CD1c-positive myeloid dendritic cell (primary cell): ENCODE measurements around the gene LHFPL2.

ENCODE experiments used
- DNase-seq: peaks from one replicate; pipeline ENCODE4 v3.0.0-alpha.2; 2016; ENCODE audit errors: extremely low spot score

LHFPL2 gene

DNA sequence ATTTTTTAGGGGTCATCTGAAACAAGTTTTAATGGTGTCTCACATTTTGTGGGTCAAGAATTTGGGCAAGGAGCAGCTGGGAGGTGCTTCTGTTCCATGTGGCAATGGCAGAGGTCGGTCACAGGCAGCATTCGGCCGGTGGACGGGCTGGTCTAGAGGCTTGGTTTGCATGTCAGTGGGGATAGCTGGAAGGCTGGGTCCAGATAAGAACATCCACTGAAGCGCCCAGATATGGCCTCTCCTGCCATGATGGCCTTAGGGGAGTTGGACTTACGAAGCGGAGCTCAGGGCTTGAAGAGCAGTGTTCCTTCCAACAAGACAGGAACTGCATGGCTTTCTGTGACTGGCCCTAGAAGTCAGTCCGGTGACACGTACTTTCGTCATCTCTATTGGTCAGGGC, 30.3 kb downstream of the LHFPL2 start:
- no peak for DNase-seq

- no peak for DNase-seq
Measured at GRCh38 chr5:78615697-78616096, 32.9 kb downstream of the LHFPL2 start.

DNA sequence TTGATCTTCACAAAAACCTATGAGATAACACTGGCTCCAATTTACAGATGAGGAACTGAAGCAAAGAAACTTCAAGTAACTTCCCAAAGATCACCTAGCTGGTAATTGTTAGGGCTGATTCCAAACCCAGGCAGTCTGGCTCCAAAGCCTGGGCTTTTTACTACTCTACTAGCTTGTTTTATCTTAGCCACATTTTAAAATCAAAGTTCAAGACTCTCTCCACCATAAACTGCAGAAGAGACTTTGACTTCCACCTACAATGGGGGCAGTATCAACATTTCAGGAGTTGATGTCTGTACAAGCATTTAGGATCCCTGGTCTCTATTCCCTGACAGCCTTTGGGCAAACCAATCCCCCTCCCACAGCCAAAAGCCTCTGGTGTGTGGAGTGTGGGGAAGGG, 33.8 kb downstream of the LHFPL2 start:
- no peak for DNase-seq

DNA sequence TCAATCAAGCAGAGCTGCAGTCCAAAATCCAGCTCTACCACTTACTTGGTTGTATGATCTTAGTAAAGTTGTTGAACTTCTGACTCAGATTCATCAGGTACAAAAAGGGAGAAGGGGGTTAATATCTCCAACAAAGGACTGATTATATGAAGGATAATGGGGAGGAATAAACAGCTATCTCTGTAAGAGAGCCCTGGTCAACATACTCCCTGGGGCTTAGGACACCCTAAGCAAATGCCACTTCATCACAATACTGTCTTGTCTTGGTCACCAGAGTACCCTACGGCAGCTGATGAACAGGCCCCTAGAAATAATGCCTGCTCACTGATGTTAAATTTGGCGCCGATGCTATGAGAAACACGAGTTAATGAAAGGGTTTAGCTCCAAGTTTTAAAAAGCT, 34.8 kb downstream of the LHFPL2 start:
- DNase-seq = no peak

GRCh38 chr5:78613151-78613533, 35.4 kb downstream of the LHFPL2 start:
- no peak for DNase-seq

- no peak for DNase-seq
Measured at GRCh38 chr5:78612227-78613150, 36.1 kb downstream of the LHFPL2 start.

DNA sequence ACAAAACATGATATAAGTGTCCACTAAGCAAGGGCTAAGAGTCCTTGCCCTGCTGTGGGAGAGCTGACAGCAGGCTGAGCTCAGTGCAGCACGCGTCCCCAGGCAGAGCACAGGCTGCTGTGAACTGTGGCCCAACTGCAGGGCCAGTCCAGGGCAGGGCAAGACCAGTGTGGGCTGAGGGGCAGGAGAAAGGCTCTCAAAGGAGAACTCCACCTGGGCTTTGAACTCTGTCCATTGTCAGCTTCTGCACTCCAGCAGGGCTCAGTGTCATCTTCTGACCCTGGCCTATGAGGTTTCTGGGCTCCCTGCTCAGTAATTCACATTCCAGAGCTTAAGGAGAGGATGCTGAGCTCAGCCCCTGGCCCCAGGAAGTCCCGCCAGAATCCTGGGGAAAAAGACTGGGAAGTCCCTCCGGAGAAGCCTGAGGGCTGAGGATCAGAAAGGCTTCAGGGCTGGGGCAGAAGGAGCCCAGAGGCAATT, 37.4 kb downstream of the LHFPL2 start:
- DNase-seq = no peak

GRCh38 chr5:78610636-78611035, 37.9 kb downstream of the LHFPL2 start:
- DNase-seq = peak; percentile 13

DNA sequence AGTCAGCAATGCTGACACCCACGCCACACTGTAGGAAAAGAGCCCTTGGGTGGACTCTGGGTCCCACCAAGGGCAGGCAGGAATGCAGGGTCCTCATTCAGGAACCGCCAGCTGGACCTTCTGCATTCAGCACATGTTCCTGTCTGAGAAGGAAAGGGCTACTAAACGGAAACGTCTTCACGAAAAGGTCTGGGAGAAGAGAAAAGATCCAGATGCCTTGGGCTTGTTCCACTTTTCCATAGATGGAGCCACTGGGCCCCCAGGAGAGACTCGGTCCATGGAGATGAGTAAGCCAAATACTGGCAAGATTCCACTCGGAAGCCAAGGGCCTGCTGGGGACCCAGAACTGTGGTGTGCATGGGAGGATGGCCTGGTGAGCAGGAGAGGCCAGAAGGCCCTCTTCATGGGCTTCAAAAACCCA, 38.4 kb downstream of the LHFPL2 start:
- DNase-seq = no peak

DNA sequence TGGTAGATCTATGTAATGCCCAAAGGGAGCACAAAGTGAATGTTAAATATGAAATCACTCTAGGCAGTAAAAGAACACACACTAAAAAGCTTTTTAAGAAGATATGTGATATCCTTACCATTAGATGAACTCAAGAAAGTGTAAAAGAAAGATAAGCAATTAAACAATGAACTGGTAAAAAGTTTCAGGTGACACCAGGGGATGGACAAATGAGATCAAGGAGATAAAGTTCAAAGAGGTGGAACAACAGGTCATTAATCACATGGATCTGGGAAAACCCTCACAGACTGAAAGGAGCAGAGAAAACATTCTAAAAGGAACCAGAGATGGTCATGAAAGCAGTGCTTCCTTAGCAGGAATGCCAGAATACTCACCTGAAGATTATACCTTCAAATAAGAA, 40.7 kb downstream of the LHFPL2 start:
- no peak for DNase-seq

GRCh38 chr5:78606241-78606640, 42.3 kb downstream of the LHFPL2 start:
- no peak for DNase-seq

- no peak for DNase-seq
Measured at GRCh38 chr5:78605611-78606010, 43.0 kb downstream of the LHFPL2 start.

- no peak for DNase-seq
Measured at GRCh38 chr5:78604689-78605285, 43.8 kb downstream of the LHFPL2 start.

DNA sequence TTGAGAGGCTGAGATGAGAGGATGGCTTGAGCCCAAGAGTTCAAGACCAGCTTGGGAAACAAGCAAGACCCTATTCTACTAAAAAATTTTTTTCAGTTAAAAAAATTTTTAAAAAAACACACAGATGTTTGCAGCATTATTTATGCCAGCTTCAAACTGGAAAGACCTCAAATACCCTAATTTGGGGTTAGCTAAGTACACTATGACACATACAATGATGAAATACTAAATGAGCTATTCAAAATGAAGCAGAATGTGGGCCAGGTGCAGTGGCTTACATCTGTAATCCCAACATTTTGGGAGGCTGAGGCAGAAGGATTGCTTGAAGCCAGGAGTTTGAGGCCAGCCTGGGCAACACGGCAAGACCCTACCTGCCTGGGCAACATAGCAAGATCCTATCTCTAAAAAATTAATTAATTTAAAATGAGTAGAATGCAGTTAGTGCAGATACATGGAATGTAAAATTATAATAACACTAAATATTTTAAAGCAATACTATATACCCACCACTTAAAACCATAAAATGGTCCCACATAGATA, 44.9 kb downstream of the LHFPL2 start:
- DNase-seq = no peak

DNA sequence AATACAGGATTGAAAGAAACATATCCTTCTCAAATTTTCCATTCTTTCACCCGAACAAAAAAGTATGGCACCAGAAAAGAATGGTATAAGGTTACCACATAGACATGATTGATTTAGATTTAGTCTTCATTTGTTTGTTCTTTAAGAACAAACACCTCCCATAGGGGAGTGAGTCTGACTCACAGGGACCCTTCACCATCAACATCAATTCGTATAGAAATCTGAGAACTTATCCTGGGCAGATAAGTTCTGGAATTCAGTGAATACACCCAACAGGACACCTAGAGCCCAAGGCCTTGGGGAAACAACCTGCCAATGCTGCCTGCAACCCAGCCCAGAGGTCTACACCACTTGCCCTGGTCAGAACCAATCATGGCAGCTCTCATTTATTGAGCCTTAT, 46.2 kb downstream of the LHFPL2 start:
- no peak for DNase-seq

DNA sequence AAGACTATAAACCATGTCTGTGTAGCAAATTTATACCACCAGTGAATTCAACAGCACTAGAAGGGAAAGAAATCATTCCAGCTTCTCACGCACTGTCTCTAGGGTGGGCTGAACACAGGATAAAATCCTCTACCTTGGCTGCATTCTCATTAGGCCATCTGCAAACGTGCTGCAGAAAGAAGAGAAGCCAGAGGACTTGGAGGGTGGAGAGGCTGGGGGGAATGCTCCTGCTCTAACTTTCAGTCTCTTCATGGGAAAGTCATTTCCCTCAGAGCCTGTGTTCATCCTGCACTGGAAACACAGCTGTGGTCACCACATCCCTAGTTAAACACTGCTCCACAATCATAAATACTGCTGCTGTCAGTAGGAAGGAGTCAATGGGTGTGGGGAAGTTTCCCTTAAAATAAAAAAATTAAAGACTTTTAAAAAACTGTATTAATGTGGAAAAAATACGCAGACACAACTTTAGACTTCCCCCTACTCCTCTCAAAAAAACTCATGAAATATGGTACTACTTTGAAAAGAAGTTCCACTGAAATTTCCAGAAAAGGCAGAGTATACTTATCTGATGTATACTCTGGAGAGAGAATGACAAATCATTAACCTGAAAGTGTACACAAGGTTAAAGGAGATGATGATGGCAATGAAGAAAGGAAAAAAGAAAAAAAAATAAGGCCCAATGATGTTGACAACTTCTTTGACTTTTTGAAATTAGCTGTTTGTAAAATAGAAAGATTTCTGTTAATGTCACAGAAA, 46.8 kb downstream of the LHFPL2 start:
- no peak for DNase-seq

GRCh38 chr5:78600687-78601414, 47.7 kb downstream of the LHFPL2 start:
- DNase-seq = no peak

- no peak for DNase-seq
Measured at GRCh38 chr5:78598973-78599372, 49.6 kb downstream of the LHFPL2 start.

DNA sequence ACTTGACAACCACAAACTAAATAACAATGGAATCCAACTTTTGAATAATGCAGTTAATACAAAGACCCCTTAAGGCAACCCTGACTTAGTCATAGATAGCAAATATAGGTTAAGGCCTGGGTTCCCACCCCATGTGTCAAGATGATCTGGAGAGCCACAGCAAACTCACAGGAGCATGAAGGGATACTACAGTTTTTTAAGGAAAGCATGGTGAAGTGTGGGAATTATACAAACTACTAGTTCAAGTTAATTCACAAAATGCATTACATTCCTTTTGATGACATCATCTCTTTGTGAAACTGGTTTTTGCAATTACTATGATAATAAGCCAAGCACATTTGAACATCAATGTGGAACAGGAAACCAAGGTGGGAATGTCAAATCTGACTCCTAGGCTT, 50.6 kb downstream of the LHFPL2 start:
- DNase-seq = no peak

GRCh38 chr5:78597068-78597973, 51.3 kb downstream of the LHFPL2 start:
- DNase-seq = peak; percentile 37
